SK-N-MC (cell line): ENCODE data around the gene RPL37A.

ENCODE experiments used
- EZH2 ChIP-seq: fragments of 200-600 bp; sonication (generic); IDR thresholded peaks from one replicate; pipeline ENCODE4 v1.6.1; 2017; ENCODE audit warnings: antibody characterized with exemption
- POLR2AphosphoS5 ChIP-seq: IDR thresholded peaks from 2 replicates; pipeline ENCODE4 v1.6.1; 2012; ENCODE audit warnings: mild to moderate bottlenecking, low read depth, low read length, borderline replicate concordance

- TF ChIP-seq POLR2AphosphoS5 (no peak), EZH2 (no peak)
These were observed 18.4 kb upstream of the RPL37A start for GRCh38 chr2:216480221-216480620.
